ENCODE results near the gene FOXP1.

DNA sequence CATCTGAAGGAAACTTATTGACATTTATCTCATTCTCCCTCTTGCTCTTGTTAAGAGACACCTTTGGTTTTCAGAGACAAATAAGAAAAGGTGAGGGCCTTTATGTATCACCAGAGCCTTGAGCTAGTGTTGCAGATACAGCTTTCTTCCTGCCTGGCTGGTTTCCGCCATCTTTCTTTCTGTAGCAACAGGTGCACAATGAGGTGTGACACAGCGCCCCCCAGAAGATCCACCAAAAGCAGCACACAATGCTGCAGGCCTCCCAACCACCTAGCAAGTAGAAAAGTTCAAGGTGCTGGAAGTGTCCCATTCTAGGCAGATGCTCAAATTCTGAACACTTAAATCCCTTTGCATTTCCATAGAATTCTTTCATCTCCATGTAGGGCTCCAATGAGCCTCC, 106.6 kb downstream of the FOXP1 start:
- TF ChIP-seq, protein P1, sequence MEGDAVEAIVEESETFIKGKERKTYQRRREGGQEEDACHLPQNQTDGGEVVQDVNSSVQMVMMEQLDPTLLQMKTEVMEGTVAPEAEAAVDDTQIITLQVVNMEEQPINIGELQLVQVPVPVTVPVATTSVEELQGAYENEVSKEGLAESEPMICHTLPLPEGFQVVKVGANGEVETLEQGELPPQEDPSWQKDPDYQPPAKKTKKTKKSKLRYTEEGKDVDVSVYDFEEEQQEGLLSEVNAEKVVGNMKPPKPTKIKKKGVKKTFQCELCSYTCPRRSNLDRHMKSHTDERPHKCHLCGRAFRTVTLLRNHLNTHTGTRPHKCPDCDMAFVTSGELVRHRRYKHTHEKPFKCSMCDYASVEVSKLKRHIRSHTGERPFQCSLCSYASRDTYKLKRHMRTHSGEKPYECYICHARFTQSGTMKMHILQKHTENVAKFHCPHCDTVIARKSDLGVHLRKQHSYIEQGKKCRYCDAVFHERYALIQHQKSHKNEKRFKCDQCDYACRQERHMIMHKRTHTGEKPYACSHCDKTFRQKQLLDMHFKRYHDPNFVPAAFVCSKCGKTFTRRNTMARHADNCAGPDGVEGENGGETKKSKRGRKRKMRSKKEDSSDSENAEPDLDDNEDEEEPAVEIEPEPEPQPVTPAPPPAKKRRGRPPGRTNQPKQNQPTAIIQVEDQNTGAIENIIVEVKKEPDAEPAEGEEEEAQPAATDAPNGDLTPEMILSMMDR (IDR thresholded peaks at IDR 0.05) = no peak
- no peak for TF ChIP-seq EZH2 (IDR thresholded peaks at IDR 0.05; ENCODE audit: borderline replicate concordance, insufficient read depth, low read depth, low read length, poor library complexity, severe bottlenecking)

Measured in B cell (primary cell).